GM12878 (cell line): ENCODE data around the gene SATB1. TPM values are rescaled to one million over a fixed set of nuclear protein-coding genes. Genes with fewer than 3 reads are reported as not detected.
"Not testable (repeated sequence)": the region's sequence is repeated elsewhere in the genome, so short reads cannot be mapped to it uniquely, and the experiment has no call there.

ENCODE experiments used
- ATAC-seq: fragments of 200-7000 bp; cut with Tn5 transposase; 3 replicates; pipeline ENCODE4 v1.9.1; 2020; ENCODE audit warnings: mild to moderate bottlenecking, moderate library complexity
- BruUV-seq: library from RNA; stranded (reverse); fragments of 400-500 nt; replicated peaks from 2 replicates; lab custom pipeline; 2021; lab: Mats Ljungman, UMichigan
- CTCF ChIA-PET: fragments of 300-600 bp; sonication (Branson Sonifier 250); formaldehyde crosslinking; extraction: SDS; loops from one replicate; lab custom pipeline; 2021; ENCODE audit warnings: inconsistent platforms; lab: Yijun Ruan, JAX
- POLR2A ChIA-PET: fragments of 350-600 bp; formaldehyde crosslinking; extraction: SDS; loops from one replicate; lab custom pipeline; 2021; ENCODE audit warnings: inconsistent platforms; lab: Charles Lee
- RAD21 ChIA-PET: fragments of 300-600 bp; sonication (Branson Sonifier 250); formaldehyde crosslinking; loops from one replicate; lab custom pipeline; 2023; ENCODE audit warnings: antibody characterized with exemption; ENCODE audit not compliant: unreplicated experiment; lab: Charles Lee
- SMC1A ChIA-PET: fragments of 300-600 bp; sonication (Branson Sonifier 250); formaldehyde crosslinking; loops from one replicate; lab custom pipeline; 2023; ENCODE audit not compliant: unreplicated experiment, uncharacterized antibody; lab: Charles Lee
- DNase-seq: peaks from one replicate; pipeline ENCODE4 v3.0.0-alpha.2; 2011; ENCODE audit warnings: low read depth, low spot score
- FAIRE-seq: peaks from 3 replicates; lab custom pipeline; 2011; peaks lifted over from hg19 to GRCh38; lab: Jason Lieb, UNC
- H2AFZ ChIP-seq: 2 replicates; pipeline ENCODE4 v1.6.0; 2011; ENCODE audit warnings: low read depth, low read length, control low read depth; ENCODE audit not compliant: control insufficient read depth
- H3K27ac ChIP-seq: 2 replicates; pipeline ENCODE4 v1.5.1; 2011; ENCODE audit warnings: control low read depth; ENCODE audit not compliant: control insufficient read depth, insufficient read depth
- H3K27me3 ChIP-seq, 2 experiments: replicated peaks in 1 of 2; 2 replicates each; pipeline versions ENCODE4 v1.6.0 to v1.6.1; 2011; ENCODE audit warnings: low read length in 1 of 2; ENCODE audit not compliant: control insufficient read depth in 2 of 2, insufficient read depth in 2 of 2
- H3K36me3 ChIP-seq, 2 experiments: 2 replicates each; pipeline ENCODE4 v1.5.1; 2011; ENCODE audit warnings: low read length in 1 of 2; ENCODE audit not compliant: control insufficient read depth in 2 of 2, insufficient read depth in 2 of 2
- H3K4me1 ChIP-seq: 2 replicates; pipeline ENCODE4 v1.6.1; 2011; ENCODE audit warnings: mild to moderate bottlenecking, low read length, moderate library complexity, mixed read lengths; ENCODE audit not compliant: control insufficient read depth, insufficient read depth
- H3K4me2 ChIP-seq: 2 replicates; pipeline ENCODE4 v1.6.0; 2011; ENCODE audit warnings: control low read depth; ENCODE audit not compliant: control insufficient read depth, insufficient read depth
- H3K4me3 ChIP-seq: fragments of 200-600 bp; sonication (generic); 2 replicates; pipeline ENCODE4 v1.5.1; 2016
- H3K79me2 ChIP-seq: 2 replicates; pipeline ENCODE4 v1.6.0; 2011; ENCODE audit warnings: low read length; ENCODE audit not compliant: control insufficient read depth, insufficient read depth
- H3K9ac ChIP-seq: 2 replicates; pipeline ENCODE4 v1.8.0; 2011; ENCODE audit warnings: low read length, control low read depth, mixed read lengths; ENCODE audit not compliant: control insufficient read depth, insufficient read depth
- H3K9me3 ChIP-seq: replicated peaks from 3 replicates; pipeline ENCODE4 v1.5.1; 2011; ENCODE audit warnings: mild to moderate bottlenecking, low read length; ENCODE audit not compliant: control insufficient read depth, insufficient read depth
- H4K20me1 ChIP-seq: 2 replicates; pipeline ENCODE4 v1.6.0; 2011; ENCODE audit not compliant: control insufficient read depth, insufficient read depth
- CHD4 ChIP-seq: fragments of 200-600 bp; sonication (generic); IDR thresholded peaks from 2 replicates; pipeline ENCODE4 v1.6.1; 2016; ENCODE audit warnings: mild to moderate bottlenecking
- EGR1 ChIP-seq, 2 experiments: IDR thresholded peaks; 1 replicate in 1 of 2; 2 replicates in 1 of 2; pipeline ENCODE4 v1.6.1; 2011 to 2012; ENCODE audit warnings: low read depth in 2 of 2, low read length in 2 of 2, borderline replicate concordance in 1 of 2, mild to moderate bottlenecking in 1 of 2, moderate library complexity in 1 of 2
- RBBP5 ChIP-seq: fragments of 200-600 bp; sonication (generic); conservative IDR thresholded peaks from 2 replicates; pipeline ENCODE4 v1.6.1; 2016
- WGBS: methylation state at CpG from one replicate; pipeline ENCODE4 v1.1.6; 2016; ENCODE audit warnings: low lambda C conversion rate; ENCODE audit not compliant: insufficient replicate concordance, insufficient coverage; ENCODE audit errors: missing lambda C conversion rate; 5-methylcytosine and 5-hydroxymethylcytosine counted together
- in situ Hi-C: fragments of 300-500 bp; cut with MboI; formaldehyde crosslinking; loops from 9 replicates; pipeline ENCODE4 v1.14.3; 2018; ENCODE audit warnings: mixed read lengths
- intact Hi-C: fragments of 100-400 bp; cut with micrococcal nuclease; formaldehyde crosslinking; loops from one replicate; pipeline ENCODE4 v1.14.2; 2022; ENCODE audit not compliant: unreplicated experiment
- polyA plus RNA-seq, 11 experiments: library from polyadenylated mRNA; depleted of rRNA in 4 of 11; unstranded in 6 of 11; stranded (reverse) in 5 of 11; fragments of >200 nt; fragmentation: Nextera tagmentation in 4 of 11; fragmentation: Illumina TruSeq in 1 of 11; extraction: Ambion mirVana in 4 of 11; extraction: Trizol in 1 of 11; gene quantifications; 1 replicate in 1 of 11; 2 replicates in 10 of 11; pipeline versions ENCODE4 v1.2.1 to v1.2.3, GENCODE V29; 2011 to 2016; ENCODE audit warnings: inconsistent platforms in 2 of 11, missing spikeins in 2 of 11, low read depth in 1 of 11
- total RNA-seq, 4 experiments: library from RNA; depleted of rRNA in 3 of 4; stranded (reverse); fragments of >200 nt in 3 of 4; fragmentation: Illumina TruSeq in 1 of 4; extraction: Trizol in 1 of 4; gene quantifications; 2 replicates each; pipeline versions ENCODE4 v1.2.1 to v1.2.3, GENCODE V29; 2013 to 2021
- TF ChIP-seq, protein P1 (sequence below): fragments of 450-650 bp; IDR thresholded peaks from 2 replicates; pipeline ENCODE4 v1.6.1; 2016; ENCODE audit warnings: mild to moderate bottlenecking, moderate library complexity, borderline replicate concordance

Gene SATB1
- total and polyA plus RNA-seq, 10 of the 15 experiments (the other 5 are each of a cell fraction or from before 2014, with no cell fraction given): 0.01 to 0.72 (median 0.07) TPM; not detected in 4

GRCh38 chr3:18454766-18455165 is 29.6 kb upstream of the SATB1 start (continued):
- TF ChIP-seq, protein P1, sequence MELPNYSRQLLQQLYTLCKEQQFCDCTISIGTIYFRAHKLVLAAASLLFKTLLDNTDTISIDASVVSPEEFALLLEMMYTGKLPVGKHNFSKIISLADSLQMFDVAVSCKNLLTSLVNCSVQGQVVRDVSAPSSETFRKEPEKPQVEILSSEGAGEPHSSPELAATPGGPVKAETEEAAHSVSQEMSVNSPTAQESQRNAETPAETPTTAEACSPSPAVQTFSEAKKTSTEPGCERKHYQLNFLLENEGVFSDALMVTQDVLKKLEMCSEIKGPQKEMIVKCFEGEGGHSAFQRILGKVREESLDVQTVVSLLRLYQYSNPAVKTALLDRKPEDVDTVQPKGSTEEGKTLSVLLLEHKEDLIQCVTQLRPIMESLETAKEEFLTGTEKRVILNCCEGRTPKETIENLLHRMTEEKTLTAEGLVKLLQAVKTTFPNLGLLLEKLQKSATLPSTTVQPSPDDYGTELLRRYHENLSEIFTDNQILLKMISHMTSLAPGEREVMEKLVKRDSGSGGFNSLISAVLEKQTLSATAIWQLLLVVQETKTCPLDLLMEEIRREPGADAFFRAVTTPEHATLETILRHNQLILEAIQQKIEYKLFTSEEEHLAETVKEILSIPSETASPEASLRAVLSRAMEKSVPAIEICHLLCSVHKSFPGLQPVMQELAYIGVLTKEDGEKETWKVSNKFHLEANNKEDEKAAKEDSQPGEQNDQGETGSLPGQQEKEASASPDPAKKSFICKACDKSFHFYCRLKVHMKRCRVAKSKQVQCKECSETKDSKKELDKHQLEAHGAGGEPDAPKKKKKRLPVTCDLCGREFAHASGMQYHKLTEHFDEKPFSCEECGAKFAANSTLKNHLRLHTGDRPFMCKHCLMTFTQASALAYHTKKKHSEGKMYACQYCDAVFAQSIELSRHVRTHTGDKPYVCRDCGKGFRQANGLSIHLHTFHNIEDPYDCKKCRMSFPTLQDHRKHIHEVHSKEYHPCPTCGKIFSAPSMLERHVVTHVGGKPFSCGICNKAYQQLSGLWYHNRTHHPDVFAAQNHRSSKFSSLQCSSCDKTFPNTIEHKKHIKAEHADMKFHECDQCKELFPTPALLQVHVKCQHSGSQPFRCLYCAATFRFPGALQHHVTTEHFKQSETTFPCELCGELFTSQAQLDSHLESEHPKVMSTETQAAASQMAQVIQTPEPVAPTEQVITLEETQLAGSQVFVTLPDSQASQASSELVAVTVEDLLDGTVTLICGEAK: no peak
- TF ChIP-seq CHD4 (no peak), RBBP5 (no peak), EGR1 (IDR thresholded peaks at IDR 0.05; ENCODE audit: borderline replicate concordance in 1 of 2, low read depth in 2 of 2, low read length in 2 of 2) (no peak)

DNA sequence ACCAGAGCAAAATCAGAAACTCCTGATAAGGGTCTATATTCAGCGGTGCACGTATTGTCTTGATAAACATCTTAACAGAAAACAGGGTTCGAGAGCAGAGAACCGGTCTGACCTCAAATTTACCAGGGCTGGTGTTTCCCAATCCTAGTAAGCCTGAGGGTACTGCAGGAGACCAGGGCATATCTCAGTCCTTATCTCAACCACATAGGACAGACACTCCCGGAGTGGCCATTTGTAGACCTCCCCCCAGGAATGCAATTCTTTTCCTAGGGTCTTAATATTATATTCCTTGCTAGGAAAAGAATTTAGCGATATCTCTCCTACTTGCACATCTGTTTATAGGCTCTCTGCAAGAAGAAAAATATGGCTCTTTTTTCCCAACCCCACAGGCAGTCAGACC is 24.5 kb upstream of the SATB1 start:
- ATAC-seq, BruUV-seq, POLR2A ChIA-PET, H3K36me3 ChIP-seq, H3K9me3 ChIP-seq, H3K4me1 ChIP-seq, H3K27me3 ChIP-seq, H3K79me2 ChIP-seq, H3K9ac ChIP-seq, H3K4me3 ChIP-seq, in situ Hi-C loops, H3K27ac ChIP-seq, intact Hi-C loops, H4K20me1 ChIP-seq, H3K4me2 ChIP-seq, H2AFZ ChIP-seq, CTCF ChIA-PET, RAD21 ChIA-PET, DNase-seq, SMC1A ChIA-PET, FAIRE-seq: not testable (repeated sequence)
- WGBS: 45% methylated on average over 6 of the region's 6 CpGs
